GM19193 (cell line): ENCODE results near the gene OR1F1.

Experiments used
- POLR2A ChIP-seq: IDR thresholded peaks from 4 replicates; pipeline ENCODE4 v1.6.1; 2011; ENCODE audit not compliant: insufficient read depth, insufficient read length; ENCODE audit errors: extremely low read depth

The OR1F1 gene

GRCh38 chr16:3246002-3246401 is 58.0 kb downstream of the OR1F1 start:
- TF ChIP-seq POLR2A: no peak

GRCh38 chr16:3246876-3247275 is 58.9 kb downstream of the OR1F1 start:
- no peak for TF ChIP-seq POLR2A

- no peak for TF ChIP-seq POLR2A
Observed at GRCh38 chr16:3248596-3248995, 60.6 kb downstream of the OR1F1 start.

GRCh38 chr16:3249020-3249419 is 61.0 kb downstream of the OR1F1 start:
- no peak for TF ChIP-seq POLR2A

GRCh38 chr16:3249451-3249850 is 61.4 kb downstream of the OR1F1 start:
- no peak for TF ChIP-seq POLR2A

- TF ChIP-seq POLR2A: no peak
Observed at GRCh38 chr16:3252967-3253366, 65.0 kb downstream of the OR1F1 start.

GRCh38 chr16:3254309-3254708 is 66.3 kb downstream of the OR1F1 start:
- TF ChIP-seq POLR2A: no peak
